NCI-H1092 treated with DMSO at 0.1 percent for 48 hours (cell line): ENCODE data around the gene FILIP1L.

Experiments
- DNase-seq: peaks from one replicate; lab custom pipeline; 2025; lab: John Stamatoyannopoulos, UW

Gene FILIP1L

DNA sequence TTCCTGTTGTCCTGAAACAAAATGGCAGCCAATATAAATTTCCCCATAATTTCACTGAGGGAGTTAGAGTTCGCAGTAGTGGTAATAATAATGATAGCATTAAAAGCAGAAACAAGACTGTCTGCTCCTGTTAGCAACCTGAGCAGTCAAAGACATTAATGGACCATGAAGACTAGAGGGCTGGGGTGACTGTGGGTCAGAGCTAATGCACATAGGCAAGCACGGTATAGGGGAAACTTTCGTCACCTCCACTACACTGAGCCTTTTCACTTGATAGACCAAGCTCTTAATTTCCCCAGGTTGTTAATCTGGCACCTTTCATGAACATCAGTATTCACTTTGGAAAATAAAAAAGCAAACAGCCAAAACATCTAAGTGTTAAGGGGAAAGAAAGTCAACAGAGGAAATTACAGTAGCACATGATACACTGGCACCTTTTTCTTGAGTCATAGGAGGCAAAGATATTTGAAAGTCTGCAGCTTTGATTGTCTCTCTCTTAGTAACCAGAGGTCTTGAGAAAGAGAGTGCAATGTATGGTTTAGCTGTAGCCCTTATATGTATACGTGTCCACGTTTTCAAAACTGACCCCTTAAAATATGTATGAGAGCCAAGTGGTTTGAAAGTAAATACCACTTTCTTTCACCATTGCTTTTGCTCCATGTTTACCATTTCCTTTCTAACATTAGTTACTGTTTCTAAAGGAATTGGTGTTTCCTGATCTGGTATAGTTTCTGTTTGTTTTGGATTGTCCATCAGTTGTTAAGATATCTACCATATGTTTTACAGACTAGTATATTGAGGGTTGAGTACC, 104.8 kb downstream of the FILIP1L start:
- DNase-seq = no peak

- no peak for DNase-seq
These were observed 106.1 kb downstream of the FILIP1L start for GRCh38 chr3:100008081-100008698.

DNA sequence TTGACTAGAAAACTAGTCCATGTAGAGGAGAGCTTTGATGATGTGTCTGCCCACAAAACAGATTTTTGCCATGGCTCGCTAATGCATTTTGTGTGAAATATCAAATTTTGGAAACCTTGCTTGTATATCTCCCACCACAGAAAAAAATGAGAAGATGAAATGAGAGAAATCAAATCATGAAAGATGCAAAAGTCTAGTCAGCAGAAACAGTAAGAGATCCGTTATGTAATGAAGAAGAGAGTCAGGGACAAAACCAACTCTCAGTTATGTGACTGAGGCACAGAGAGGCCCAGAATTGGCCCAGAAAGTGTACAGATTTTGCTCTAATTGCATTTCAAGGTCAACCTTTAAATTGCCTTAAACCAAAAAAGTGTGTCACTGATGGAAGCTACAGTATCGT, 107.0 kb downstream of the FILIP1L start:
- no peak for DNase-seq

DNA sequence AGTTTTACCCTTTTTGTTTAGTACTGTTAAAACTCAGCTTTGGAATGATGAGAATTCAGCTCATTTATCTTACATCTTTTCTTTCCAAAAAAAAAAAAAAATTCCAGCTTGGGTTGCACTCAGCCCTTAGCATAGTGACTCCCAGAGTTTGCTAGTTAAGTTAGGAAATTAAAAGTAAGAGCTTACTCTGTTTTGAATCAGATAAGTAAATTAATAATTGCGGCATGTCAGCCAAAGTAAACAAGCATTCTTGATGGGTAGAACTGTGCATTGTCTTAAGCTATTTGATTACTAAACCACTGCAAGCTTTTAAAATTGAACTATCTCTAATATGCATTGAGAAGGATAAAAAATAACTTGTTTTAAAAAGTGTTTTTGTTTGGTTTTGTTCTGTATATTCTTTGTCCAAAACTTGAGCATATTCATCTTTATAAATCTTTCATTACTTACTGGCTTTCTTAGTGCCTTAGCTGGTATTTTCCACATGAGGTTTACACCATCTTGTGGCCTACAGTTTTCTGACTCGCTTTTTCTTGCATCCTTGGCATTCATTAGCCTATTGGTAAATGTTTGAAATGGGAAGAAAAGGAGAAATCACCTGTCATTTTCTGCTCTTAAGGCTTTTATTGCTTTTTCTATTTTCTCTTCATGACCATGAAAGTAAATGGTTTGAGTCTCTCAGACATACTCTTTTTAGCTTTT, 107.6 kb downstream of the FILIP1L start:
- DNase-seq = no peak

DNA sequence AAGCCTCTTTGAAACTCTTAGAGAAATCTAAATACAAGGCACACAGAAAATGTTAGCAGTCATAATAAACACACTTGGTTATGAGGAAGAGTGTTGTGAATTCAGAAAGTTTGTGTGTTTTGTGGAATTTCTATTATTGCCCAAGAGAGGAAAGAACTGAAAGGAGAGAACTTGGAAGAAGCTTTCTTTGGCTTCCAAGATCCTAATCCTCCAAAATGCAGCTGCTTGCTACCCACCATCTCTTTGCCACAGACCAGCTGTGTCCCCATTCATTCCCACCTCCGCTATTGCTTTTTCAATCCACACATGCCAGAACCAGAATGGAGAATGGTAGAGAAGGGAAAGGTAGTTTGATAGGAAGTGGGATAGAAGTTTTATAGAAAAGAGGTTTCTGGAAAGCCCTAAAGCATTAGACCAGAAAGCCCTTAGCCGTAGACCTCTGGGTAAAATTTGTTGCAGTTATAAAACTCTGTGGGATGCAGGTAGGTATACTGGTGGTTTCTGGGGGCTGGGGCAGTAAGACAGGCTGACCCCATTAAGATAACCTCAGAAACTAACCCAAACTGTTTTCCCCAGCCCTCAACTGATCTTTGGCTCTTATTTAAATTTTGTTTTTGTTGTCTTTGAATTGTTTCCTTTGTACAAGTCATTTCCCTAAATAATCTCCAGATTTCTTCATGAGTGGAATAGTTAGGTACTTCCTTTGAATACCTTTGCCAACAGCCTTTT, 108.5 kb downstream of the FILIP1L start:
- DNase-seq = no peak

GRCh38 chr3:100004931-100005330, 109.4 kb downstream of the FILIP1L start:
- no peak for DNase-seq

DNA sequence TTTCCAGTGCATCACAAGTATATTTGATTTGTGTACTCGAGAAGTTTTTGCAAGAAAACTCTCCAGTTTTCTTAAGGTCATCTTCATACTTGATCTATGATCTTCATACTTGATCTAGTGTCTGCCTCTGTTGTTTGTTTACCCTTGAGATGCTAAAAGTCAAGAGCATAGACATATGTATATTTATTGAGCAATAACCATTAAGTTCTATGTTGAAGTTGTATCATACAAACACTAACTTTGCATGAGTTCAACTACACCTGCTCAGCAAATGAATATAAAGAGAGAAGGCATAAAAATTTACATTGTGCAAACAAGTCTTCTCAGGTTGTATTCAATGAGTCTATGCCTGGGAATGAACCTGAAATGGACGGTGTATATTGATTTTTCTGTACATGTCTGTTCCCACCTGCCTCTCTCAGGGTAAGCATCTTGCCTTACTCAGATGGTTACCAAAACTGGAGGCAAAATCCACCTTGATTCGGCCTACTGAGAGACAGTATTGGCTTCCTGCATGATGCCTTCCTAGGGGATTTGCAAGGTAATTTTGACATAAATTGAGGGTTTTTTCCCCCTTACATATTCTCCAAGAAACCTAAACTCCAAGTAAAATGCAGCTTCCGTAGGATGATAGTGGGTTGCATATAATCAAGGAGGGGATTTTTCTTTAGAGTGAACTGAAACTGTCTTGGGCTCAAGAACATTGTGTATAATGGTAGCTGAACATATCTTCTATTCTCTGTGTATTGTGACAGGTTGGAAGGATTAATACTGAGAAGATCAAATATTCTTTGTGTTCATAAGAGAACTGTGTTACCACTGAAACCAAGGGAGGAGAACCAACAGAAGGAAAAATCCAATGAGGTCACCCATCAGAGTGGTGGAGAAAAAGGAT, 110.4 kb downstream of the FILIP1L start:
- DNase-seq = no peak

- DNase-seq = no peak
These were observed 111.5 kb downstream of the FILIP1L start for GRCh38 chr3:100002599-100003350.

- no peak for DNase-seq
These were observed 112.6 kb downstream of the FILIP1L start for GRCh38 chr3:100001526-100002270.

GRCh38 chr3:100001083-100001482, 113.2 kb downstream of the FILIP1L start:
- DNase-seq = no peak

- no peak for DNase-seq
These were observed 114.8 kb downstream of the FILIP1L start for GRCh38 chr3:99999536-99999935.

- no peak for DNase-seq
These were observed 117.0 kb downstream of the FILIP1L start for GRCh38 chr3:99997293-99997692.

GRCh38 chr3:99990179-99990578, 124.1 kb downstream of the FILIP1L start:
- DNase-seq = no peak

DNA sequence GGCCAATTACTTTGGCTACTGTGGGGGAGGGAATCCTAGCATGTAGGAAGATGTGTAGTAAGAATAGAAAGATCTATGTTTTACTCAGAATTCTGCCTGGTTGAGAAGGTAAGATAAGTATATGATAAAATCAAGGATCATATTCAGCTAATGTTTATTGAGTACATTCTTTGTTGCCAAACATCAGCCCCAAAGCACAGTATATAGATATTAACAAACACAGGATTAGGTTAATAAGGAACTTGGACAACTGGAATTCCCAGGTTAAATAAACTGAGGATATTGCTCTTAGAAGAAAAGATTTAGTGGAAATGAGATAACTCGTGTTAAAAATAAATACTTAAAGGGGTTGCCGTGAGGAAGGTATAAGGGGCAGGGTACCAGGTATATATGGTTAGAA, 129.6 kb downstream of the FILIP1L start:
- no peak for DNase-seq

GRCh38 chr3:99984139-99984538, 130.2 kb downstream of the FILIP1L start:
- no peak for DNase-seq

DNA sequence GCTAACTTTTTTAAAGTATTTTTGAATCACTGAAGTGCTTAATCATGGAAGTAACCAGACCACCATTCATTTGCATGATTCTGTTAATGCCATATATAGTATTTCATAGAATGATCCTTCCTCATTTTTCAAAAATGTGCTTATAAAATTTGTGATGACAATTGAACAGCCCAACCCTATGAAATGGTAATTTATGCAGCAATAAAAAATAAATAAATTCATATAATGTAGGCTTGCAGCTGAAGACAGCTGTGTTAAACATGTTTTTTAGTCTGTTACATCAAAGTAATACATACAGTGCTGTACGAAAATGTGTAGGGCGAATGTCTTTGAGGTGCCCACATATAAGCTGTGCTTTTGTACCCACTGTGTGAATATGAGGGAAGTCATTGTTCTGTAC, 131.7 kb downstream of the FILIP1L start:
- DNase-seq = no peak

- no peak for DNase-seq
These were observed 133.2 kb downstream of the FILIP1L start for GRCh38 chr3:99981138-99981537.

- no peak for DNase-seq
These were observed 133.7 kb downstream of the FILIP1L start for GRCh38 chr3:99980606-99981005.

GRCh38 chr3:99978221-99978620, 136.1 kb downstream of the FILIP1L start:
- DNase-seq = no peak

- DNase-seq = no peak
These were observed 137.7 kb downstream of the FILIP1L start for GRCh38 chr3:99976584-99976983.
